ENCODE results near the gene USP30.

USP30 gene

DNA sequence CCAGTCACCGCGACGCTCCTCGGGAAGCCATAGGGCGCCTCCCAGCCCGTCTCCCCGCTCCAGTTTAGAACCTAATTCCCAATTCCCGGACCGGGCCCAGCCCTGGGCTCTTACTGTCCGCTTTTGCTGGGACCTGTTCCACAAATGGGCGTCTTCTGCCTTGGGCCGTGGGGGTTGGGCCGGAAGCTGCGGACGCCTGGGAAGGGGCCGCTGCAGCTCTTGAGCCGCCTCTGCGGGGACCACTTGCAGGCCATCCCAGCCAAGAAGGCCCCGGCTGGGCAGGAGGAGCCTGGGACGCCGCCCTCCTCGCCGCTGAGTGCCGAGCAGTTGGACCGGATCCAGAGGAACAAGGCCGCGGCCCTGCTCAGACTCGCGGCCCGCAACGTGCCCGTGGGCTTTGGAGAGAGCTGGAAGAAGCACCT is 45.8 kb downstream of the USP30 start:
- no peak for DNase-seq

DNA sequence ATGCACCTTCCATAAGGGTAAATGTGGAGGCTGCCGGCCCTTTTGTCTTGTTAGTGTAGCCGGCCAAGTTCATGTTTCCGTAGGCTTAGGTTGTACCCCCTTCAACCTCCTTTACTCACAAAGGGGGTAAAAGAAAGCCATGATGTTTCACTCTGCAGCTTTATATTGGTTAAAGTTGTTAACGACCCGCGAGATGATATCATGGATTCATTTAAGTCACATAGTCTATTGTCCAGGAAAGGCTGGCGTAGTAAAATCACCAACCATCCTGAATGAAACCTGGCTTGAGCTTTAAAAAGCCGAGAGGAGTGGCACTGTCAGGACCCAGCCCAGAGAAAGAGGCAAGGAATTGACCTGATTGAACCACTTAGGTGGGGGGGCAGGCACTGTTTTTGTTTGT is 46.3 kb downstream of the USP30 start:
- DNase-seq, result no peak

DNA sequence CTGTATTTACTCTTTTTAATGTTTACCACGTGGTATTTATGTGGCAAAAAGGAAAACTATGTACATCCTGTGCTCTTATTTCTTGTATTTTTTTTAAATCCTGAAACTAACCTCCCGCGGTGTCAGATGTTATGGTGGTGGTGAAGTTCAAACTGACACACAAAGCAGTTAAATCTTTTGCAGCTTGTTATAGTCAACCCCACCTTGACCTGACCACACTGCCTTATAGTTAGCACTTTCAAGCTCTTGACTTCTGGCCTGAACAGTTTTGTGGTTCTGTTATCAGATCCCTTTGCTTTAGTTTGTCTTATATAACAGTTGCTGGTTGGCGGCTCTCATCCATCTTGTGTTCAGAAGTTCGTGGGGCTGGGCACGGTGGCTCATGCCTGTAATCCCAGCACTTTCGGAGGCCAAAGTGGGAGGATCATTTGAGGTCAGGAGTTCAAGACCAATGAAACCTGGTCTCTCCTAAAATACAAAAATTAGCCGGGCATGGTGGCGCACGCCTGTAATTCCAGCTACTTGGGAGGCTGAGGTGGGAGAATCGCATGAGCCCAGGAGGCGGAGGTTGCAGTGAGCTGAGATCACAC is 47.1 kb downstream of the USP30 start:
- peak; percentile 54 for DNase-seq

DNA sequence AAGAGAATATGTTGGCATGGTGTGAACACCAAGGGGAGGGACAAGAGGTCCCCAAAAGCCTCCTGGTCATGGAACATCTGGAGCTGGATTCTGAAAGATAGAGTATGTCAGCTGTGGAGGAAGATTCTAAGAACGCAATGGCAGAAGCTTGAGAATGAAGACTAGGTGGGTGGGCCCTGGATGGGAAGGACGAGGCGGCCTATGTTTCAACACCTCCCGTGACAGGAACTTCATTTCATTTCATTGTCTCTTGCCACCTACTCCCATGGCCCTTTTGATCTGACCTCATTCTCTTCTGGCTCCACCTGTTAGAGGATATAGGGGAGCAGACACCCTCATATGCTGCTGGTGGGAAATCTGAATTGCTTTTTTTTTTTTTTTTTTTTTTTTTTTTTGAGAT is 48.4 kb downstream of the USP30 start:
- no peak for DNase-seq

DNA sequence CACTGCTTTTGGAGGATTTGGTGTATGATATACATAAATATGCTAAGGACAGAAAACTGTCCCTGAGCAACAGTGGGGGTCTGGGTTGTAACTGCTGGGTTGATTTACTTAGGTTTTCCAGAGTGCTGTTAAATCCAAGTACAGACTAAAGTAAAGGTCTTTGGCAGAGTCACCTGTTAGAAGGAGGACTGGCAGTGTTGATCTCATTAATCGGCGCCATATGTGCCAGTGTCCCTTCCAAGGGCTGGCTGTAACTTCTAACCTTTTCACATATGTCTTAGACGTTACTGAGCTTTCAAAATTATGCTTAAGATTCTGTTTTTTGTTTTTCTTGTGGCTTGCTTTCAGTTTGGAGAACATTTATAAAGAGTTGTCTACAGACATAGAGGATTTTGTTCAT is 50.1 kb downstream of the USP30 start:
- no peak for DNase-seq

DNA sequence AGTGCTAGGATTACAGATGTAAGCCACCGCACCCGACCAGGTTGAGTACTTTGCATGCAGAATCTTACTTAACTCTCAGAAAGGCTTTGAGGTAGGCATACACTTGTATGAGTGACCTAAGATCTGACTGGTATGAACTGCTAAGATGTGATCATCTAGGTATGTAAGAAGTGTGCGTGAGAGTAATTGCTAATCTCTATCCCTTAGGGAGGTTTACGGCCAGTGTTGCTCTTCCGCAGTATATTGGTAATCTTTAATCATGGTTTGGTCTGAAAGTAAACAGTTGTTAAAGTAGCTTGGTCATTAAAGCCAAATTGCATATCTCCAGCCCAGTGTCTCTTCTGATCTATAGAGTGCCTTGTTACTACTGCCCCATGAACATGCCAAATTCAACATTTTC is 52.8 kb downstream of the USP30 start:
- DNase-seq, result no peak

DNA sequence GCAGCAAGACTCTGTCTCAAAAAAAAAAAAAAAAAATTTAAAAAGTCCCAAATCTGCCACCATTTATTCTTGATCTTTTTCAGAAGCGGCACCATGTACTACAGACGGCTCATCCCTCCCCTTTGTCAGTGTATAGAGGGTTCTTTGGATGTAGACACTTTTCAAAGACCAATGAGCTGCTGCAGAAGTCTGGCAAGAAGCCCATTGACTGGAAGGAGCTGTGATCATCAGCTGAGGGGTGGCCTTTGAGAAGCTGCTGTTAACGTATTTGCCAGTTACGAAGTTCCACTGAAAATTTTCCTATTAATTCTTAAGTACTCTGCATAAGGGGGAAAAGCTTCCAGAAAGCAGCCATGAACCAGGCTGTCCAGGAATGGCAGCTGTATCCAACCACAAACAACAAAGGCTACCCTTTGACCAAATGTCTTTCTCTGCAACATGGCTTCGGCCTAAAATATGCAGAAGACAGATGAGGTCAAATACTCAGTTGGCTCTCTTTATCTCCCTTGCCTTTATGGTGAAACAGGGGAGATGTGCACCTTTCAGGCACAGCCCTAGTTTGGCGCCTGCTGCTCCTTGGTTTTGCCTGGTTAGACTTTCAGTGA is 57.5 kb downstream of the USP30 start:
- DNase-seq, result no peak

DNA sequence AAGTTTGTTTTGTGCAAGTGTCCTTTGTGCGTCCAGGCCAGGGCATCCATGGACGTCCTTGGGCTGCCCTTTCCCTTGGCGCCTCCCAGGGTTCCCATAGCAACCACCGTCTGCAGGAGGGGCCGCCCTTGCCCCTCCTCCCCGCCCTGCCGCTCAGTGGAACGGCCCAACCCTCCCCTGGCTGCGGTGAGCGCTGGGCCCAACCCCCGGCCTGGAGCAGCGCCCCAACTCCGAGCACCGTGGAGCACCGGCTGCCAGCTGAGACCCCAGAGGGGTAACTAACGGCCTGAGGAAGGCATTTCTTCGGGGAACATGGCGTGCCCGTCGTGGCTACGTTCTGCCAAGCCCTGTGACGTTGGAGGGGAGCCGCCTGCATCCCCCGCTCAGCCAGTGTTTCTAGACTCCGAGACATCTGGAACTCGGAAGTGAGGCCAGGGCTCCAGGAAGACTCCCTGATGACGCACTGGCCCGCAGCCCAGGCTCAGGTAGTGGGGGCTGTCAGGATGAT is 58.7 kb downstream of the USP30 start:
- DNase-seq, result peak; percentile 61

DNA sequence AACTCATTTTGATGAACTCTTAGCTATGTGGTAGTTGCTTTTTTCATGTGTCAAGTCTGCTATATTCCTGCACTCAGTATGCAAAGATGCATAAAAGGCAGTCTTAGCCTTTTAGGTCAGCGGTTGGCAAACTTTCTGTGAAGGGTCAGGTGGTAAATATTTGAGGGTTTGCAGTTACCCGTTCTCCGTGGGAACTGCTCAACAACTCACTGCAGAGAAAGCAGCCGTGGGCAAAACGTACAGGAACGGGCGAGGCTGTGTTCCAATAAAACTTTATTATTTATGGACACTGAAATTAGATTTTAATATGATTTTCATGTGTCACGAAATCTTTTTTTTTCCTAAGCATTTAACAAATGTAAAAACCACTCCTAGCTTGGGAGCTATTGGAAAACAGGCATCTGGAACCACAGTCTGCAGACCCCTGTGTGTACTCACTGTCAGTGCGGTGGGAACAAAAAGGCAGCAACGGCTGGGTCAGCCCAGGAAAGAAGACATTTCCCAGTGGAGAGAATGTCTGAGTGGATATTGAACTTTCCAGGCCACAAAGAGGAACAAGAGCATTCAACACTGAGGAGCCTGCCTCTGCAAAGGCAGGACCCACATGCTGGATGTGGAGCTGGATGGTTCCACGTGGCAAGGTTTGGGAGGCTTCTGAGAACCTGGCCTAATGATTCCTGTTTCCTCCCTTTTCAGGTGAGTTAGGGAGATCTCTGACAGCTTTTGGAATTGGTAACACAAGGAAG is 60.5 kb downstream of the USP30 start:
- DNase-seq, result no peak

DNA sequence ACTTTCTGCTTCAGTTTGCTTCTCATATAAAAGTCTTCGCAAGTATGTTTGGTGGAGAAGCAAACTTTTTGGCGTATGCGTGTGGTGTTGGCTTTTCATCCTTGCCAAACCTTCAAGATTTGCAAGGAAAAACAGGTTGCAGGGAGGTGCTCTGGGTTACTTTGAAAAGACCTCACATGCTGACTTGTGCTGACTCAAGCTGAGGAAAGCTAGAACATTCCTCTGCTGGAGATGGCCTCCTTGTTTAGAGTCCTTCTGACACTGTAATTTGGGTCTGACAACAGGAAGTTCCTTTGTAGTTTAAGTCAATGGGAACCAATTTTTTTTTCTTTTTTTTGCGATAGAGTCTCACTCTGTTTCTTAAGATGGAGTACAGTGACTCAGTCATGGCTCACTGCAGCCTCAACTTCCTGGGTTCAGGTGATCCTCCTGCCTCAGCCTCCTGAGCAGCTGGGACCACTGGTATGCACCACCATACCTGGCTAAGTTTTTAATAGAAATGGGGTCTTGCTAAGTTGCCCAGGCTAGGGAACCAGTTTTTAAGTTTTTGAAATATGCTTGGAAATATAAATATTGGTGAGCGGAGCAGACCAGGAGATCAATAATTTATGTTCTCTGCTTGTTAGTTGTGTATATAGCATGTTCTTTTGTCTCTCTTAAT is 61.4 kb downstream of the USP30 start:
- DNase-seq, result no peak

DNA sequence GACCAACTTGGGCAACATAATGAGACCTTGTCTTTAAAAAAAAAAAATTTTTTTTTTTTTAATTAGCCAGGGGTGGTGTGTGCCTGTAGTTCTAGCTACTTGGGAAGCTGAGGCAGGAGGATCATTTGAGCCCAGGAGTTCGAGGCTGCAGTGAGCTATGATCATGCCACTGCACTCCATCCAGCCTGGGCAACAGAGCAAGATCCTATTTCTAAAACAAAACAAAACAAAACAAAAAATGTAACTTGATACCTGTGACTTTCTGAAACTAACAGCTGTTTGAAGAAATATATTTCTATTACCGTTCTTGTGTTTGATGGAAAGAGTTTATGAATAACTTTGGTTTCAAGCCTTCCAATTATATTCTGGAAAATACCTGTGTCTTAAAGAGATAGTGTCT is 62.3 kb downstream of the USP30 start:
- no peak for DNase-seq

DNA sequence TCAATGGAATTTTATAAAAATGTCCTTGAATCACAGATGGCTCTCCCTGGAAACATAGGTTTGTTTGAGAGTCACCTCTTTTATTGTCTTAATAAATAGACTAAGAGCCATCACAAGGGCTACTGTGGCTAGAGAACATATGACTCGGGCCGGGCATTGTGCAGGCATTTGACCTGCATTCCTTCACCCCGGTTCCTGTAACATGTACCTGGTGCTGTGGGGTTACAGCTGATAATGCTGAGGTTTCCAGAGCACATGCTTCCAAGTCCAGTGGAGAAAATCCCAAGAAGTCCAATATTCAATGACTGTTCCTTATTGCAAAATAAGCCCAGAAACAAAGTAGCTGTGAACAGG is 63.0 kb downstream of the USP30 start:
- DNase-seq, result no peak

DNA sequence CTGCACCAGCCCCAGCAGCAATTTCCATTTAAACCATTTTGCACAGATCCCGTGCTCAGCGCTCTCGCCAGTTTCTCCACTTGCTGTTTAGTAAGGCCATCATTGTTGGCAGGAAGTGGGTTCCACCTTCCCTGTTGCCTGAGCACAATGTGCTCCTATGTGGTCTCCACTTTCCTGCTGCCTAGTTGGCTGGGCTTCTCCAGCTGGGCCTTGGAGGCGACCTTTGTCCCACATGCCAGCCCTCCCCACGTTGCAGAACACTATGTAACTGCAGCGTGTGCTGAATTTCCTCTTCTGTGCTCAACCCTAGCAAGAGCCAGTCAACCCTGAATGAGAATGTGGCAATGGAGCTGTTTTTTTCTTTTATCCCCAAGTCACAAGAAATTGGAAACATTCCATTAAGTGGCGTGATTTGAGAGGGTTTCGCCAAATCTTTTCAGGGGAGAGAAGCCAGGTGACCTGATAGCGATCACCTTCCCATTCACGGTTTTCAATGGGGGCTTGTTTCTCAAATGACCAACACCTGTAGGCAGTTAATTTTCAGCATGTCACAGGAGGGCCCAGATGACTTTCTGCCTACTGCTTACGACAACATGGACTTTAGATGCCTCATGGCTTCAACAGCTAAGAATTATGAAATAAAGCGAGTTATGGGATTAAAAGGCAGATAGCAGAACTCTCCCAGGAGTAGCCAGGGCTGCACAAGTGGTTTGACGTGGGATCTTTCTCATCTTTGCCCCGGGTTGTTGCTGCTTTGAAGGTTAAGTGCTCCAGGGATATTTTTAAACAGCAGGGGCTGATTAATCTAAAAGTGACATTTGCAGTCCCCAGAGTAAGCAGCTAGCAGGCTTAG is 63.6 kb downstream of the USP30 start, which contains the start of gene ACACB:
Gene ACACB, plus strand, starts transcription at position 830 of the 853 bp plus-strand sequence. CDS start 22,819 bp downstream, outside the sequence.
- DNase-seq, result no peak

DNA sequence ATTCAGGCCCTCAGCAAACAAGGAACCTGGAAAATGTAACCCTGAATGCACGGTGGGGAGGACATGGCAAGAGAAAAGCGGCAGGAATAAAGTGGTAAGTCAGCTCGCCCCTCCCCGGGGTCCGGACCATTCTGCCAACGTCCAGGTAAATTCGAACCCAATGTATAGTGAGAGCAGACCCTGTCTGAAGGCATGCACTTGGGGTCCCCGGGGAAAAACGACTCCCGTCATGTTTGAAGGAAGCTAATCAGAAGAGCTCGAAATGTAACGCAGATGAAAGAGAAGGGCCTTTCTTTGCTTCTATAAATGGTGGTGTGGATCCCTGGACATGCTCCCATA is 64.2 kb downstream of the USP30 start:
- DNase-seq, result no peak

DNA sequence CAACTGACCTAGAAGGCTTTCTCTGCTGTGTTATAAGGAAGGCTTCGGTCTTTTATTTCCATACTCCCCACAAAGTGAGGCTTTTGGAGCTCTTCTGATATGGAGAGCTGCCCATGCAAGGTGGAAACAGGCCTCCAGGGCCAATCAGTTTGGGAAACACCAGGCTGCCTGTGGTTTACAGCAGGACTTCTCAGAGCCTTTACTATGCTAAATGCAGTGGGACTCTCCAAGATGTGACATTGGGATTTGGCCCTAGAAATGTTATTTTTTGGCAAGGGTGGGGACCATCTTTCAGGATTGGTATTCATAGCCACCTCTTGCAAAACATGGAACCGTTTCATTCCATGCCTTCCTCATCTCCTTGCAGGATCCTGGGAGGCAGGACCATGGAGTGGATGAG is 67.7 kb downstream of the USP30 start:
- no peak for DNase-seq

DNA sequence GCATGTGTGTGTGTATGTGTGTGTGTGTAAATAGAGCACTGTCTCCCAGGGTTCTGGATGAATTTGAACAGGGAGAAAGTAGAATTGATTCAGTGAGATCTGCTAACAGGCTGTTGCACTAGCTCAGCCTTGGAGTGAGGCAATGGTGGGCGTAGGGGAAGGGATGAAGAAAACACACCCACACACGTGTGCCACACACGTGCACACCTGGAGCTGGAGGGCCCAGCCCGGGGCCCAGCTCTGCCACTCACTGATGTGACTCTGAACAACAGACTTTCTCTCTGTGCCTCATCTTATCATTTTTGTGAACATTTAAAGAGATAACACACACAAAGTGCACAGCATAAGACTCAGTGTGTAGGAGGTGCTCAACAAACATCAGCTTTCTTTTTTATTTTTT is 68.2 kb downstream of the USP30 start:
- no peak for DNase-seq

DNA sequence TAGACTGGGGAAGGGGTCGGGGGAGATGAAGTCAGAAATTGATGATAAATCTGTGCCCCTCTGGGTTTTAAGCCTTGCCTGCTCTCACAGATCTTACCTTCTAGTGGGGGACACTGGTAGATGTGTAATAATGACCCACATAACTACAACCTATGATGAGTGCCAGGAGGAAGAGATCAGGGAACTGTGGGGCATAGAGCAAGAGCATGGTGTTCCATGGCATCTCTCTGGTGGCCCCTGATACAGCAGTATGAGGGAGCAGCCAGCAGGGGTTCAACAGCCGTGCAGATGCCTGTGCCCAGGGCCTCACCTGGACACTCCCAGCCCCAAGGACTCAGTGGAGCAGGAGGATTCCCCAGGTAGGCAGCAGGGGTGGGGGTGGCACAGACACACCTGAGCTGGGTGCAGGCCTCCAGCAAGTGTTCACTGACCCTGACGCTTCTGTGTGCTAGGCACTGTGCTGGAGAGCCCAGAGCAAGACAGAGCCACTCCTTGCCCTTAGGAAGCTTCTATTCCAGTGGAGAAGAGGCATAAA is 69.0 kb downstream of the USP30 start:
- no peak for DNase-seq

DNA sequence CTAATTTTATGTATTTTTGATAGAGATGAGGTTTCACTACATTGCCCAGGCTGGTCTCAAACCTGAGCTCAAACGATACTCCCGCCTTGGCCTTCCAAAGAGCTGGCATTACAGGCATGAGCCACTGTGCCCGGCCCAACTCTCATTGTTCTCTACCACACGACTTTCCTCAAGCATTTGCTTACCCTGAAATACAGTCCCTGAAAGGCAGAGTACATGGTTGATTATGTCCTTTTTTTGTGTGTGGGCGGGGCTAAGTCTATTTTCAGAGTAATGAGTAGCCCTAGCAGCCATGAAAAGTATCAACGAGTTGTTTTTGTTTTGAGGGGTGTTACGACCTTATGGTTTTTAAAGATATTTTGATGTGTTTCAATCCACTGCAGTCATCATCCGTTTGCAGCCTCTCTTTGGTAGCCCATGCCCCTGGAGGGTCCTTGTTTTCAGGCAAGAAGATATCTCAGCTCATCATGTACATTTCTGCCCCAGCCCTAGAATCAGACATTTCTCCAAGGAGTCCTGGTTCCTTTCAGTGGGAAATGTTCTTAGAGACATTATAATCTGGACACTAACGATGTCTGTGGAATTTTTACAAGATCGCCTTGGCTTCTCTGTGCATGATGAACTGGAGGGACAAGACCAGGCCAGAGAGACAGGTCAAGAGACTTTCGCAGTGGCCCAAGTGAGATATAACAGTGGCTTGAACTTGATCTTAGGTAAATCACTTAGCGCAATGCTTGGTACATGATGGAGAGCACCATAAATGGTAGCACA is 72.7 kb downstream of the USP30 start:
- no peak for DNase-seq

DNA sequence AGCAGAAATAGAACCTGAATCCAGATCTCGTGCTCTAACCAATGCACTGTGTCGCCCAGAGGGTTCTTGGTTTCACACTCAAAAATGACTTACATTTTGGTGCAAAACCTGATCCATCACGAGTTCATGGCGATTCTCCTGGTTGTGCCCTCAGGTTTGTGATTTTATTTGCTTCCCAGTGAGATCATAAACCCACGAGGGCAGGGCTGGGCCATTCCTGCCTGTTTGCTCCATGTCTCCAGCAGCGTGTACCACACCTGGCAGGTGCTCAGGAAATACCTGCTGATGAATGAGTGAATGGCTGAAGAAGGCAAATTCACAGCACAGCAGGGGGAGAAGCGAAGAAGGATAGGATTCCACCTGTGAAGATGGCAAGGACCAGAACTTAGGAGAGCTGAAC is 73.4 kb downstream of the USP30 start:
- no peak for DNase-seq

DNA sequence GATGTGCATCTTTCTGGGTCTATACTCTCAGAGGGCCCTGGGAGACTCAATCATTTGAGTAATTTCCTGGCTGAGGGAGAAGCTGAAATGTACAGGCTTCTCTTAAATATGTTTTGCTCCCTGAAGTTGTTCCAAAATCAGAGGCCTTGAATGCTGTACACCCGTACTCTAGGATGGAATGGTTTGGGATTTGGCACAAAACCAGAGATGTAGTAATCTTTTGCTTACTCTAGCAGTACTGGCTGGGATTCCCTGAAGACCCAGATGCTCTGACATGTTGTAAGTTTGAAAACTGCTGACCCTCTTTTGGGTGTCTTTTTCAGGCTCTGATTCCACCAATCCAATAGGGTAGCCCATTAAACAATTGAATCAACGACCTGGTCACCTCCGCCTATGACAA is 74.4 kb downstream of the USP30 start:
- DNase-seq, result no peak

DNA sequence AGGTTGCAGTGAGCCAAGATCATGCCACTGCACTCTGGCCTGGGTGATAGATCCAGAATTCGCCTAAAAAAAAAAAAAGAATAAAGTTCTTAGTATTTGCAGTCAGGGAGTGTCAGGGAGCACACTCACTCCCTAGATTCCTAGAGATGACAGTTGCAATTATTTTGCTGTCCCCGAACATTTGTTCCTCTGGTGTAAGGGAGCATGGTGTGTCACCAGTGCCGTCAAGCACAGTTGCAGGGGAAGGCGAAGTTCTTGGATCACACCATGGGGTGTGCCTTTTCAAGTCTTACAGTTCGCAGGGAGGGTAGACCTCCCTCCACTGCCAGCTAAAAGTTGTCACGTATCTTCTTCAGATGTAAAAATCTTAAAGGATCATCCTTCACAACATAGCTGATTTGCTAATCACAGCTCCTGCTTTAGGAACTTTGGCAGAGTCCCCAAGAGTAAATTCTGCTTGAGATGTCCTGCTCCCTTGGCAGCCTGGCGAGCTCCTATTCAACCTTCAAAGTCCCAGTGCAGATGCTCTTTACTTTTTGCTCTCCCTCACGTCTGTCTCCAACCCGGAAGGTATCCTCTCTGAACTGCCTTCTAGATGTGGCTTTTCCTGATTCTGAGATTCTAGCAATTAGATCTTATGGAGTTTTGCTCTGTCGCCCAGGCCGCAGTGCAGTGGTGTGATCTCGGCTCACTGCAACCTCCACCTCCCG is 75.3 kb downstream of the USP30 start:
- no peak for DNase-seq
